Thyroid gland (tissue), 4 donors: ENCODE results near the gene WDR83. TPM values are rescaled to one million over a fixed set of nuclear protein-coding genes. Genes with fewer than 3 reads are reported as not detected.

Source experiments
- DNase-seq, 2 donors: peaks; one replicate each; pipeline ENCODE4 v3.0.0-alpha.2; 2019
- H3K27ac ChIP-seq, 3 donors: fragments of 200-600 bp; sonication (generic); 1 replicate in 2 of 3; 2 replicates in 1 of 3; pipeline ENCODE4 v1.5.1; 2016 to 2019; ENCODE audit warnings: mild to moderate bottlenecking in 1 of 3, moderate library complexity in 1 of 3
- H3K27me3 ChIP-seq: fragments of 200-600 bp; sonication (generic); one replicate; pipeline ENCODE4 v1.5.1; 2019
- H3K36me3 ChIP-seq, 2 donors: fragments of 200-600 bp; sonication (generic); one replicate each; pipeline ENCODE4 v1.5.1; 2016 to 2019
- H3K4me1 ChIP-seq, 2 donors: fragments of 200-600 bp; sonication (generic); one replicate each; pipeline ENCODE4 v1.5.1; 2017 to 2019
- H3K4me3 ChIP-seq, 3 donors: fragments of 200-600 bp; sonication (generic); replicated peaks in 1 of 3; 1 replicate in 2 of 3; 2 replicates in 1 of 3; pipeline ENCODE4 v1.5.1; 2016; ENCODE audit warnings: mild to moderate bottlenecking in 1 of 3
- H3K9me3 ChIP-seq: fragments of 200-600 bp; sonication (generic); one replicate; pipeline ENCODE4 v1.5.1; 2017
- POLR2A ChIP-seq, 2 donors: fragments of 450-650 bp; IDR thresholded peaks; one replicate each; pipeline ENCODE4 v1.6.1; 2017; ENCODE audit warnings: antibody characterized with exemption in 2 of 2, mild to moderate bottlenecking in 2 of 2, moderate library complexity in 1 of 2
- WGBS, 2 donors: methylation state at CpG; one replicate each; pipeline ENCODE4 v1.1.5; 2017; 5-methylcytosine and 5-hydroxymethylcytosine counted together
- intact Hi-C: fragments of 100-400 bp; cut with DNase I; formaldehyde crosslinking; loops from one replicate; pipeline ENCODE4 v1.15.1; 2023
- small RNA-seq: library from RNA; depleted of rRNA; stranded (forward); fragments of <200 nt; gene quantifications from one replicate; pipeline ENCODE3, GENCODE V24; 2016
- total RNA-seq, 4 donors: library from RNA; depleted of rRNA; stranded (reverse); fragments of >200 nt; gene quantifications; one replicate each; pipeline ENCODE4 v1.2.3, GENCODE V29; 2016
- TF ChIP-seq, protein P1 (sequence below), 6 experiments: fragments of 200-600 bp in 3 of 6; fragments of 450-650 bp in 3 of 6; sonication (generic) in 3 of 6; IDR thresholded peaks; one replicate each; pipeline ENCODE4 v1.5.1; 2016 to 2019; ENCODE audit warnings: antibody characterized with exemption in 6 of 6, mild to moderate bottlenecking in 2 of 6, inconsistent platforms in 1 of 6, moderate library complexity in 1 of 6

Gene WDR83
- total RNA-seq, 4 donors from 2014 or later = 9.5 to 17.5 (median 14.3) TPM

DNA sequence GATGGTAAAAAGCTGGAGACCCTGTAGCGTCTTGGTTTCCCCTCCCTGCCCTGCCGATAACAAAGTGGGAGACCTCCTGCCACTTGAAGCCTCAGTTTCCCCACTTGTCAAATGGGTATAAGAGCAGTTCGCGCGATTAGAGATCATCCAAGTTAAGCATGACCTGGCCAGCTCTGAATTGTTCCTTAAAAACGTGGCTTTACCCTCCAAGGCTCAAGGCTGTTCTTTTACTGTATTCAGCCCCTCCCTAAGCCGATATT lies 56.7 kb downstream of the WDR83 start:
- no peaks in the 10 kb centered on the region for H3K9me3 ChIP-seq
- TF ChIP-seq, protein P1, sequence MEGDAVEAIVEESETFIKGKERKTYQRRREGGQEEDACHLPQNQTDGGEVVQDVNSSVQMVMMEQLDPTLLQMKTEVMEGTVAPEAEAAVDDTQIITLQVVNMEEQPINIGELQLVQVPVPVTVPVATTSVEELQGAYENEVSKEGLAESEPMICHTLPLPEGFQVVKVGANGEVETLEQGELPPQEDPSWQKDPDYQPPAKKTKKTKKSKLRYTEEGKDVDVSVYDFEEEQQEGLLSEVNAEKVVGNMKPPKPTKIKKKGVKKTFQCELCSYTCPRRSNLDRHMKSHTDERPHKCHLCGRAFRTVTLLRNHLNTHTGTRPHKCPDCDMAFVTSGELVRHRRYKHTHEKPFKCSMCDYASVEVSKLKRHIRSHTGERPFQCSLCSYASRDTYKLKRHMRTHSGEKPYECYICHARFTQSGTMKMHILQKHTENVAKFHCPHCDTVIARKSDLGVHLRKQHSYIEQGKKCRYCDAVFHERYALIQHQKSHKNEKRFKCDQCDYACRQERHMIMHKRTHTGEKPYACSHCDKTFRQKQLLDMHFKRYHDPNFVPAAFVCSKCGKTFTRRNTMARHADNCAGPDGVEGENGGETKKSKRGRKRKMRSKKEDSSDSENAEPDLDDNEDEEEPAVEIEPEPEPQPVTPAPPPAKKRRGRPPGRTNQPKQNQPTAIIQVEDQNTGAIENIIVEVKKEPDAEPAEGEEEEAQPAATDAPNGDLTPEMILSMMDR (IDR thresholded peaks at IDR 0.05) = no peak
- TF ChIP-seq POLR2A (IDR thresholded peaks at IDR 0.05) = no peak
- DNase-seq = no peak
- intact Hi-C loops = no loop called here
- H3K36me3 ChIP-seq = peaks cover 7 to 9% of the 10 kb centered on the region in 2 donors
- 4 to 5% methylated on average over 7 of the region's 7 CpGs for WGBS, 2 donors
- H3K27ac ChIP-seq = peak overlapping the region in 2 of 3 donors; percentile 92 to 96
- no peaks in the 10 kb centered on the region for H3K27me3 ChIP-seq
- H3K4me3 ChIP-seq = peak overlapping the region in 1 of 3 donors; percentile 90
- H3K4me1 ChIP-seq = peaks cover 22 to 25% of the 10 kb centered on the region in 2 donors

DNA sequence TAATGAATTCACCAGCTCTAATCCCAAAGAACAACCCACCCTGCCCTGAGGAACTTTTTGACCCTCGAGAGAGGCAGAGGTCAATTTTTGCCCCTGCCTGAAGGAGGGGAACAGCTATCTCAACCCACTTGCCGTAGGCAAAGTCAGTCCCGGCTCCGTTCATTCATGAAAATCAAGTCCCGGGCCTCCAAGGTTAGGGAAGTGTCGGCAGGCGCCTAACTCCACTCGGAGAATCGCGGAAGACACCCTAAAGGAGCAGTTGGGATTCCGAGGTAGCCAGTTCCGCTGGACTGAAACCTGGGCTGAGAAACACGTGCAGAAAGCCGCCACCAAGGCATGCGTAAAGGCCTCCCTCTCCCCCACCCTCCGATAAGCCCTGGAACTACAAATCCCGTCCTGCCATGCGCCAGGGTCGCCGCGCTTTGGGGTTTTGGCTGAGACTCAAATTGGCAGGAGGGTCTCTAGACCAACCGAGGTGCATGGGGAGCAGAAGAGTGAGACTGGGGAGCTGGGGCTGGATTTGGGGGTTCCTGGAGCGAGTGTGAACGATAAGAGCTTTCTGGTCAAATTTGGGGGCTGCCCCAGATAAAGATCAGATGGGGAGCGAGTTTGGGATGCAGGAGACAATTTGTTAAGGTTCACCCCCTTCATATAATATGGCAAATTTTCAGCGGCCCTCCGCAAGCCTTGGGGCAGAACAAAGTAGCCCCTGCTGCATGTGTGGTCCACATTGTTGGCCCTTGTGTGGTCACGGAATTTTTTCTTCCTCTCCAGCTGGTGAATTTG lies 57.2 kb downstream of the WDR83 start, which contains the start of gene TNPO2:
Gene TNPO2, minus strand, starts transcription at position 292 of the 786 bp plus-strand sequence. CDS start 2,955 bp downstream, outside the sequence.
- peak within 1 kb of the TSS; percentile 49 to 96 (median 92) for H3K27ac ChIP-seq
- H3K9me3 ChIP-seq = no peaks in the 10 kb centered on the region
- peak; percentile 41 to 43 for DNase-seq
- intact Hi-C loops = no loop called here
- H3K4me1 ChIP-seq = peaks cover 22 to 25% of the 10 kb centered on the region in 2 donors
- H3K27me3 ChIP-seq = no peaks in the 10 kb centered on the region
- peaks cover 6% of the 10 kb centered on the region in 2 donors for H3K36me3 ChIP-seq
- peak within 1 kb of the TSS in 2 of 3 donors; percentile 0 to 90 for H3K4me3 ChIP-seq
- TF ChIP-seq, protein P1 (IDR thresholded peaks at IDR 0.05) = no peak
- no peak for TF ChIP-seq POLR2A (IDR thresholded peaks at IDR 0.05)
- 4 to 6% methylated on average over 26 of the region's 28 CpGs for WGBS, 2 donors

Small RNA genes within 50 kb of the gene (small RNA-seq; reads per million reads assigned to genes)
- gene SNORD41 = 1,098 reads per million, percentile 99 among the genes with 10 or more reads in this experiment

Other genes starting within 250 kb of the WDR83 start
- gene ZNF443, start 225.8 kb upstream of the WDR83 start, total RNA-seq = 1 to 10 TPM; 4.2 to 7.0 (median 5.0) TPM
- gene ZNF709, start 182.0 kb upstream of the WDR83 start, total RNA-seq = 1 to 10 TPM; 7.6 to 9.4 (median 8.7) TPM
- gene ZNF564, start 115.3 kb upstream of the WDR83 start, total RNA-seq = 10 to 100 TPM; 19.4 to 27.3 (median 23.9) TPM
- gene ZNF490, start 56.0 kb upstream of the WDR83 start, total RNA-seq = 10 to 100 TPM; 11.3 to 28.9 (median 17.5) TPM
- 10 to 100 TPM; 37.8 to 44.9 (median 39.5) TPM for gene ZNF791, start 55.9 kb upstream of the WDR83 start, total RNA-seq
- gene MAN2B1, start 65 bp upstream of the WDR83 start, total RNA-seq = 100 to 1,000 TPM in 1 of 4 donors, 10 to 100 TPM in 3; 38.0 to 106 (median 82.5) TPM
- 100 to 1,000 TPM; 105 to 122 (median 115) TPM for gene DHPS, start 15.1 kb downstream of the WDR83 start, total RNA-seq
- gene GNG14, start 21.2 kb downstream of the WDR83 start, total RNA-seq = not detected
- gene FBXW9, start 29.8 kb downstream of the WDR83 start, total RNA-seq = 10 to 100 TPM in 2 of 4 donors, 1 to 10 TPM in 2; 5.9 to 13.7 (median 11.3) TPM
- gene TNPO2, start 57.1 kb downstream of the WDR83 start, total RNA-seq = 10 to 100 TPM; 50.8 to 59.8 (median 54.8) TPM
- gene TRIR, start 67.9 kb downstream of the WDR83 start, total RNA-seq = 100 to 1,000 TPM; 261 to 416 (median 329) TPM
- gene GET3, start 70.7 kb downstream of the WDR83 start, total RNA-seq = 10 to 100 TPM; 70.7 to 88.8 (median 83.3) TPM
- gene BEST2, start 85.0 kb downstream of the WDR83 start, total RNA-seq = not detected
- 100 to 1,000 TPM; 128 to 145 (median 136) TPM for gene HOOK2, start 108.7 kb downstream of the WDR83 start, total RNA-seq
- 100 to 1,000 TPM; 111 to 393 (median 220) TPM for gene JUNB, start 124.7 kb downstream of the WDR83 start, total RNA-seq
- 100 to 1,000 TPM; 166 to 496 (median 328) TPM for gene PRDX2, start 135.0 kb downstream of the WDR83 start, total RNA-seq
- gene THSD8, start 135.3 kb downstream of the WDR83 start, total RNA-seq = under 1 TPM in 1 of 4 donors, not detected in 3; 0.67 TPM
- gene RNASEH2A, start 139.8 kb downstream of the WDR83 start, total RNA-seq = 10 to 100 TPM in 1 of 4 donors, 1 to 10 TPM in 3; 1.5 to 11.8 (median 5.4) TPM
- not detected for gene RTBDN, start 167.8 kb downstream of the WDR83 start, total RNA-seq
- under 1 TPM in 1 of 4 donors, not detected in 3; 0.56 TPM for gene MAST1, start 171.7 kb downstream of the WDR83 start, total RNA-seq
- 10 to 100 TPM; 35.4 to 67.3 (median 59.1) TPM for gene DNASE2, start 214.6 kb downstream of the WDR83 start, total RNA-seq
- gene KLF1, start 220.4 kb downstream of the WDR83 start, total RNA-seq = not detected
- gene GCDH, start 224.4 kb downstream of the WDR83 start, total RNA-seq = 10 to 100 TPM; 31.2 to 63.7 (median 46.7) TPM